NT2/D1 (cell line): Measurements from ENCODE around the gene PDK2.

Source experiments
- SUZ12 ChIP-seq: IDR thresholded peaks from 2 replicates; pipeline ENCODE4 v1.6.1; 2011; ENCODE audit not compliant: insufficient read length, insufficient read depth; ENCODE audit errors: extremely low read depth
- ZNF274 ChIP-seq: IDR thresholded peaks from 2 replicates; pipeline ENCODE4 v1.6.1; 2011; ENCODE audit warnings: mild to moderate bottlenecking, low read depth, low read length

GRCh38 chr17:50133769-50134099 is 38.6 kb downstream of the PDK2 start:
- TF ChIP-seq SUZ12 (no peak), ZNF274 (no peak)
